Neural crest cell (in vitro differentiated cells): ENCODE data around the gene ORC6. TPM values are rescaled to one million over a fixed set of nuclear protein-coding genes. Genes with fewer than 3 reads are reported as not detected.

Experiments
- DNase-seq: peaks from one replicate; pipeline ENCODE4 v3.0.0; 2021; ENCODE audit warnings: low read depth, mixed read lengths, low spot score
- H3K27ac Mint-ChIP-seq: one replicate; pipeline ENCODE4 v1.8.0; 2021; ENCODE audit warnings: mild to moderate bottlenecking, mixed read lengths; ENCODE audit not compliant: unreplicated experiment
- H3K27me3 Mint-ChIP-seq: 2 replicates; pipeline ENCODE4 v1.8.0; 2021; ENCODE audit warnings: low read depth, mild to moderate bottlenecking, mixed read lengths
- H3K36me3 Mint-ChIP-seq: 2 replicates; pipeline ENCODE4 v1.8.0; 2021; ENCODE audit warnings: low read depth, mild to moderate bottlenecking, mixed read lengths
- H3K4me1 Mint-ChIP-seq: 2 replicates; pipeline ENCODE4 v1.8.0; 2021; ENCODE audit warnings: mixed read lengths
- H3K4me3 Mint-ChIP-seq: one replicate; pipeline ENCODE4 v1.8.0; 2021; ENCODE audit warnings: mild to moderate bottlenecking, mixed read lengths
- H3K9me3 Mint-ChIP-seq: 2 replicates; pipeline ENCODE4 v1.8.0; 2021; ENCODE audit warnings: mixed read lengths
- CTCF ChIP-seq: fragments of 200-600 bp; sonication (generic); conservative IDR thresholded peaks from 2 replicates; pipeline ENCODE4 v1.5.0; 2021; ENCODE audit warnings: antibody characterized with exemption, mild to moderate bottlenecking
- total RNA-seq: library from RNA; stranded (reverse); gene quantifications from 2 replicates; pipeline ENCODE4 v1.2.1, GENCODE V29; 2021

ORC6 gene
- total RNA-seq, 1 donor from 2014 or later: 96.1 TPM

DNA sequence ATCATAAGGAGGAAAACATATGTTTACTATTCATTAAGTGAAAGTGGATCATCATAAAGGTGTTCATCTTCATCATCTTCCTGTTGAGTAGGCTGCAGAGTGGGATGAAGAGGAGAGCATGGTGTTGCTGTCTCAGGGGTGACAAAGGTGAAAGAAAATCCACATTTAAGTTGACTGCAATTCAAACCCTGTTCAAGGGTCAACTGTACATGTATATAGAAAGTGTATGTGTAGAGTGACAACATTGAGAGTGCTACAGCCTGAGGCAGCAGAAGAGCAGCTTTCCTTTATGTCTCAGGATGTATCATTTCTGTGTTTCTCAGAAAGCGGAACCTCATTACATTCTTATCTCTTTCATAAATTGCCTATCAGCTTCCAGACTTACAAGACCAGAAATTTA is 17.2 kb downstream of the ORC6 start:
- no peak for DNase-seq
- Mint-ChIP-seq H3K4me3 (no peak overlapping the region), H3K36me3 (peaks cover 4% of the 10 kb centered on the region), H3K27me3 (no peaks in the 10 kb centered on the region), H3K9me3 (no peaks in the 10 kb centered on the region), H3K4me1 (no peaks in the 10 kb centered on the region), H3K27ac (no peak overlapping the region)
- no peak for TF ChIP-seq CTCF

- no peaks in the 10 kb centered on the region for H3K36me3 Mint-ChIP-seq
- H3K27me3 Mint-ChIP-seq: no peaks in the 10 kb centered on the region
- no peak overlapping the region for H3K4me3 Mint-ChIP-seq
- H3K4me1 Mint-ChIP-seq: no peaks in the 10 kb centered on the region
- no peak overlapping the region for H3K27ac Mint-ChIP-seq
- TF ChIP-seq CTCF: no peak
- H3K9me3 Mint-ChIP-seq: no peaks in the 10 kb centered on the region
- no peak for DNase-seq
Measured at GRCh38 chr16:46709469-46710005, 20.1 kb downstream of the ORC6 start.

DNA sequence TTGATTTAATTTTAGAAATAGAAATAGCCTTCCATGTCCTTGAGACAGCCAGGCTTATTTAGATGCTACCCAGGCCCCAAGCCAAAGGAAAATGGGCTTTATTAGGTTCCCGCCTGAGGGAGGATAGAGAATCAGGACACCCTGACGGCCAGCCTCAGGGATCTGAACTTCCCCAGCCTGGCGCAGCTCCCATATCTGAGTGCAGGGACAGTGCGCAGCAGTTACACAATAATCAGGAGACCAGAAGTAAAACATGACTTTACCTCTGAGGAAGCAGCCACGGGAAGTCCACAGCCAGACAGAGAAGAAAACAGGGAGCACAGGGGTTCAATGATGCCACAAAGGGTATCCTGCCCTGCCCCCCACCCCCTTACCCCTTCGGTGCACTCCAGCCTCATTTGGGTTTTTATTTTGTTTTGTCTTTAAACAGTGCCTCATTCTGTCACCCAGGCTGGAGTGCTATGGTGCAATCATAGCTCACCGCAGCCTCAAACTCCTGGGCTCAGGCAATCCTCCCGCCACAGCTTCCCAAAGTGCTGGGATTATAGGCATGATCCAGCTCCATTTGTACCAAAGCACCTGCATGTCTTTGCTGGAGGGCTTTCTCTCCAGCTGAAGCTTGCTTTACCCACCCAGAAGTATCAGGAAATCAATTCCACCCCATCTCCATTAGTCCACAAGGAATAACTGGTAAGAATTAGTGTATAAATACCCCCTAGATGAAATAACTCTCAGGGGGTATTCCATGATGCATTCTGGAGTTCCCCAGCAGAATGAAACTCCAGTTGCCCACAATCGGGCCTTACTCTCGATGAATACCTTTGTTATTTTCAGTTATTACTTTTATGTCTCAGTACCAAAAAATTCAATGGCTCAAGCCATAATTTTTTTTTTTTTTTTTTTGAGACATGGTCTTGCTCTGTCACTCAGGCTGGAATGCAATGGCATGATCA is 21.9 kb downstream of the ORC6 start:
- no peak for TF ChIP-seq CTCF
- Mint-ChIP-seq H3K4me1 (no peaks in the 10 kb centered on the region), H3K9me3 (no peaks in the 10 kb centered on the region), H3K36me3 (no peaks in the 10 kb centered on the region), H3K27me3 (no peaks in the 10 kb centered on the region), H3K27ac (no peak overlapping the region), H3K4me3 (no peak overlapping the region)
- DNase-seq: no peak

DNA sequence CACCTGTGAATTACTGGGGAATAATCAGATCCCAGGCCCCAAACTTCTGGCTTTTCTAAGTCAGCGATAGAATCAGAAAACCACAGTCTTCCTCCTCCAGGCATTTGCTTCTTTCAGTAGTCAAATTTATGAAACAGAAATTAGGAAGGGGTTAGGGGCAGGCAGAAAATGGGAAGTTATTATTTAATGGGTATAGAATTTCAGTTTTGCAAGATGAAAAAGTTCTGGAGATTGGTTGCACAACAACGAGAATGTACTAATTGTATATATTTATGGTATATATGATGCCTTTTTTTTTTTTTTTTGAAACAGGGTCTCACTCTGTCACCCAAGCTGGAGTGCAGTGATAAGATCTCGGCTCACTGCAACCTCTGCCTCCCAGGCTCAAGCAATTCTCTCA is 23.5 kb downstream of the ORC6 start:
- no peak for TF ChIP-seq CTCF
- Mint-ChIP-seq H3K36me3 (no peaks in the 10 kb centered on the region), H3K4me1 (no peaks in the 10 kb centered on the region), H3K27ac (no peak overlapping the region), H3K9me3 (no peaks in the 10 kb centered on the region), H3K4me3 (no peak overlapping the region), H3K27me3 (no peaks in the 10 kb centered on the region)
- DNase-seq: no peak

GRCh38 chr16:46713634-46714033 is 24.2 kb downstream of the ORC6 start:
- H3K9me3 Mint-ChIP-seq: no peaks in the 10 kb centered on the region
- H3K36me3 Mint-ChIP-seq: no peaks in the 10 kb centered on the region
- no peak overlapping the region for H3K27ac Mint-ChIP-seq
- no peak overlapping the region for H3K4me3 Mint-ChIP-seq
- no peak for DNase-seq
- no peak for TF ChIP-seq CTCF
- H3K4me1 Mint-ChIP-seq: no peaks in the 10 kb centered on the region
- no peaks in the 10 kb centered on the region for H3K27me3 Mint-ChIP-seq
